HCT116 (cell line): ENCODE results near the gene ATAD3A. TPM values are rescaled to one million over a fixed set of nuclear protein-coding genes. Genes with fewer than 3 reads are reported as not detected.
A peak's percentile ranks its signal among the peaks of the same experiment; 100 is the strongest.
"Not testable (repeated sequence)": the region's sequence is repeated elsewhere in the genome, so short reads cannot be mapped to it uniquely, and the experiment has no call there.

Experiments used
- ATAC-seq: fragments of 200-7000 bp; cut with Tn5 transposase; 2 replicates; pipeline ENCODE4 v1.9.1; 2020; ENCODE audit warnings: mild to moderate bottlenecking, moderate library complexity
- BruUV-seq: library from RNA; stranded (reverse); fragments of 400-500 nt; replicated peaks from 2 replicates; lab custom pipeline; 2021; lab: Mats Ljungman, UMichigan
- CTCF ChIA-PET: fragments of 300-600 bp; sonication (Branson Sonifier 250); formaldehyde crosslinking; loops from one replicate; lab custom pipeline; 2021; ENCODE audit warnings: antibody characterized with exemption; lab: Charles Lee
- POLR2A ChIA-PET: fragments of 300-600, 350-600 bp; sonication (Branson Sonifier 250); formaldehyde crosslinking; loops from one replicate; lab custom pipeline; 2021; ENCODE audit warnings: antibody characterized with exemption; lab: Charles Lee
- RAD21 ChIA-PET, 2 experiments: fragments of 300-600 bp; sonication (Branson Sonifier 250); formaldehyde crosslinking; loops; one replicate each; lab custom pipeline; 2023; ENCODE audit warnings: low total read pairs in 2 of 2; ENCODE audit not compliant: uncharacterized antibody in 2 of 2, unreplicated experiment in 2 of 2, low non-redundant PET in 1 of 2; lab: Charles Lee
- DNase-seq: peaks from one replicate; pipeline ENCODE4 v3.0.0-alpha.2; 2010; ENCODE audit warnings: low read depth, low spot score
- H2AFZ ChIP-seq: fragments of 200-600 bp; shearing (Covaris generic), sonication (generic); 2 replicates; pipeline ENCODE4 v1.6.1; 2017; ENCODE audit warnings: low read depth, mixed run types, mixed read lengths, antibody characterized with exemption, low read length; ENCODE audit not compliant: poor library complexity, severe bottlenecking
- H3K27ac ChIP-seq: 2 replicates; pipeline ENCODE4 v1.5.1; 2012; ENCODE audit warnings: low read depth, low read length
- H3K27me3 ChIP-seq: fragments of 200-600 bp; sonication (generic); 2 replicates; pipeline ENCODE4 v1.6.1; 2016; ENCODE audit warnings: mixed run types, low read length, mixed read lengths; ENCODE audit not compliant: insufficient read depth
- H3K36me3 ChIP-seq, 2 experiments: fragments of 200-500 bp in 1 of 2; fragments of 200-600 bp in 1 of 2; sonication (Bioruptor generic) in 1 of 2; sonication (generic) in 1 of 2; 2 replicates each; pipeline versions ENCODE4 v1.5.1 to v1.6.1; 2014 to 2016; ENCODE audit warnings: low read length in 2 of 2, inconsistent platforms in 1 of 2, mixed read lengths in 1 of 2, mixed run types in 1 of 2; ENCODE audit not compliant: insufficient read depth in 2 of 2, control insufficient read depth in 1 of 2
- H3K4me1 ChIP-seq, 2 experiments: fragments of 200-600 bp in 1 of 2; sonication (generic) in 1 of 2; 2 replicates each; pipeline versions ENCODE4 v1.5.1 to v1.6.1; 2012 to 2017; ENCODE audit warnings: low read length in 2 of 2, inconsistent platforms in 1 of 2, mild to moderate bottlenecking in 1 of 2, mixed read lengths in 1 of 2, mixed run types in 1 of 2, moderate library complexity in 1 of 2; ENCODE audit not compliant: insufficient read depth in 2 of 2, control insufficient read depth in 1 of 2
- H3K4me2 ChIP-seq: fragments of 200-600 bp; sonication (generic); 2 replicates; pipeline ENCODE4 v1.6.1; 2017; ENCODE audit warnings: mixed run types, low read length, mixed read lengths
- H3K4me3 ChIP-seq, 2 experiments: fragments of 200-600 bp in 1 of 2; sonication (generic) in 1 of 2; replicated peaks in 1 of 2; 2 replicates each; pipeline ENCODE4 v1.5.1; 2011 to 2016; ENCODE audit warnings: low read length in 2 of 2, control low read depth in 1 of 2, low read depth in 1 of 2, mild to moderate bottlenecking in 1 of 2, mixed read lengths in 1 of 2, mixed run types in 1 of 2
- H3K79me2 ChIP-seq: fragments of 200-600 bp; sonication (generic); 2 replicates; pipeline ENCODE4 v1.6.1; 2017; ENCODE audit warnings: mild to moderate bottlenecking, mixed run types, low read length, moderate library complexity, mixed read lengths; ENCODE audit not compliant: insufficient read depth
- H3K9ac ChIP-seq: fragments of 200-600 bp; sonication (generic); 2 replicates; pipeline ENCODE4 v1.6.1; 2016; ENCODE audit warnings: low read length, mixed read lengths
- H3K9me2 ChIP-seq: fragments of 200-600 bp; sonication (generic), shearing (Covaris generic); 2 replicates; pipeline ENCODE4 v1.6.1; 2017; ENCODE audit warnings: mixed run types, mild to moderate bottlenecking, moderate library complexity; ENCODE audit not compliant: insufficient read depth
- H3K9me3 ChIP-seq, 2 experiments: fragments of 200-500 bp in 1 of 2; fragments of 200-600 bp in 1 of 2; sonication (Bioruptor generic) in 1 of 2; sonication (generic) in 1 of 2; 2 replicates each; pipeline ENCODE4 v1.6.1; 2014 to 2017; ENCODE audit warnings: low read length in 2 of 2, mixed read lengths in 2 of 2, inconsistent platforms in 1 of 2, low read depth in 1 of 2, mild to moderate bottlenecking in 1 of 2, mixed run types in 1 of 2, moderate library complexity in 1 of 2; ENCODE audit not compliant: control insufficient read depth in 1 of 2, insufficient read depth in 1 of 2
- H4K20me1 ChIP-seq: fragments of 200-600 bp; sonication (generic), shearing (Covaris generic); 2 replicates; pipeline ENCODE4 v1.6.1; 2017; ENCODE audit warnings: mixed run types, mild to moderate bottlenecking, moderate library complexity; ENCODE audit not compliant: insufficient read depth
- CBX3 ChIP-seq: IDR thresholded peaks from 2 replicates; pipeline ENCODE4 v1.6.1; 2012; ENCODE audit warnings: low read depth
- ELF1 ChIP-seq: IDR thresholded peaks from 2 replicates; pipeline ENCODE4 v1.6.1; 2012; ENCODE audit warnings: low read depth, borderline replicate concordance
- EZH2 ChIP-seq: fragments of 200-600 bp; sonication (generic); IDR thresholded peaks from 2 replicates; pipeline ENCODE4 v1.6.1; 2017; ENCODE audit warnings: antibody characterized with exemption, mixed run types
- JUND ChIP-seq: IDR thresholded peaks from 2 replicates; pipeline ENCODE4 v1.6.1; 2012
- POLR2AphosphoS5 ChIP-seq: IDR thresholded peaks from 2 replicates; pipeline ENCODE4 v1.6.1; 2011; ENCODE audit warnings: mild to moderate bottlenecking, low read depth, low read length, moderate library complexity
- SIN3A ChIP-seq: IDR thresholded peaks from 2 replicates; pipeline ENCODE4 v1.6.1; 2012; ENCODE audit warnings: low read depth
- TCF7L2 ChIP-seq: IDR thresholded peaks from 2 replicates; pipeline ENCODE4 v1.7.0; 2011; ENCODE audit warnings: borderline replicate concordance, inconsistent platforms; ENCODE audit not compliant: insufficient read depth, insufficient read length; ENCODE audit errors: extremely low read depth
- ZNF274 ChIP-seq: fragments of 200-500 bp; sonication (Bioruptor generic); IDR thresholded peaks from 2 replicates; pipeline ENCODE4 v1.6.1; 2014; ENCODE audit warnings: mild to moderate bottlenecking, low read depth, low read length, inconsistent platforms
- intact Hi-C: fragments of 100-400 bp; cut with micrococcal nuclease; formaldehyde crosslinking; loops from 2 replicates; pipeline ENCODE4 v1.10.0; 2022
- total RNA-seq: library from RNA; stranded (reverse); gene quantifications from one replicate; pipeline ENCODE4 v1.2.1, GENCODE V29; 2021; ENCODE audit not compliant: unreplicated experiment
- TF ChIP-seq, protein P1 (sequence below): IDR thresholded peaks from 2 replicates; pipeline ENCODE4 v1.6.1; 2011; ENCODE audit warnings: mild to moderate bottlenecking, low read length, moderate library complexity; ENCODE audit not compliant: insufficient replicate concordance; ENCODE audit errors: extremely low read depth
- TF ChIP-seq, protein P2 (sequence below): IDR thresholded peaks from 2 replicates; pipeline ENCODE4 v1.6.1; 2012

ATAD3A gene
- total RNA-seq, 1 experiment from 2014 or later = 92.3 TPM

DNA sequence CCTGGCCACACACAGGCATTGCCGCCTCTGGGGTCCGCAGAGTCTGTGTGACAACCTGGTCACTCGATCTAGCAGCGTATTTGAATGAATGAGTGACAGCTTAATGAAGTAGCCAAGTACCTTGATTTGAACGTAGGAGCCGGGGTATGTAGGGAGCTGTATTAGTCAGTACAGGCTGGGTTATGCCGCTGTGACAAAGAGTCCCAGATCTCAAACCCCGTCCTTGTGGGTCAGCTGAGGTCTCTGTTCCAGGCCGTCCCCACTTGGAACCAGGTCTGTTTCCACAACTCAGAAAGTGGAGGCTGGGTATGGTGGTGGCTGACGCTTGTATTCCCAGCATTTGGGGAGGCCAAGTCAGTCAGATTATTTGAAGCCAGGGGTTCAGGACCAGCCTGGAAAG, 20.4 kb upstream of the ATAD3A start:
- ChIA-PET RAD21 (no interaction called here), CTCF (no interaction called here), POLR2A (no interaction called here)
- H3K4me1 ChIP-seq = no peaks in the 10 kb centered on the region
- no TSS peak for BruUV-seq
- no peak overlapping the region for H3K4me3 ChIP-seq
- ATAC-seq = no peak
- H3K4me2 ChIP-seq = no peak overlapping the region
- no peaks in the 10 kb centered on the region for H4K20me1 ChIP-seq
- H3K9ac ChIP-seq = no peak overlapping the region
- TF ChIP-seq JUND (no peak), EZH2 (no peak), SIN3A (no peak), ZNF274 (no peak), ELF1 (no peak), POLR2AphosphoS5 (no peak), CBX3 (no peak), TCF7L2 (no peak)
- TF ChIP-seq, protein P1, sequence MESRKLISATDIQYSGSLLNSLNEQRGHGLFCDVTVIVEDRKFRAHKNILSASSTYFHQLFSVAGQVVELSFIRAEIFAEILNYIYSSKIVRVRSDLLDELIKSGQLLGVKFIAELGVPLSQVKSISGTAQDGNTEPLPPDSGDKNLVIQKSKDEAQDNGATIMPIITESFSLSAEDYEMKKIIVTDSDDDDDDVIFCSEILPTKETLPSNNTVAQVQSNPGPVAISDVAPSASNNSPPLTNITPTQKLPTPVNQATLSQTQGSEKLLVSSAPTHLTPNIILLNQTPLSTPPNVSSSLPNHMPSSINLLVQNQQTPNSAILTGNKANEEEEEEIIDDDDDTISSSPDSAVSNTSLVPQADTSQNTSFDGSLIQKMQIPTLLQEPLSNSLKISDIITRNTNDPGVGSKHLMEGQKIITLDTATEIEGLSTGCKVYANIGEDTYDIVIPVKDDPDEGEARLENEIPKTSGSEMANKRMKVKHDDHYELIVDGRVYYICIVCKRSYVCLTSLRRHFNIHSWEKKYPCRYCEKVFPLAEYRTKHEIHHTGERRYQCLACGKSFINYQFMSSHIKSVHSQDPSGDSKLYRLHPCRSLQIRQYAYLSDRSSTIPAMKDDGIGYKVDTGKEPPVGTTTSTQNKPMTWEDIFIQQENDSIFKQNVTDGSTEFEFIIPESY = no peak
- TF ChIP-seq, protein P2, sequence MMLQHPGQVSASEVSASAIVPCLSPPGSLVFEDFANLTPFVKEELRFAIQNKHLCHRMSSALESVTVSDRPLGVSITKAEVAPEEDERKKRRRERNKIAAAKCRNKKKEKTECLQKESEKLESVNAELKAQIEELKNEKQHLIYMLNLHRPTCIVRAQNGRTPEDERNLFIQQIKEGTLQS = no peak
- DNase-seq = no peak
- intact Hi-C loops = no loop called here
- no peak overlapping the region for H2AFZ ChIP-seq
- peaks cover 11 to 63% of the 10 kb centered on the region in 2 experiments; a peak in 3 of 4 replicates for H3K36me3 ChIP-seq
- H3K9me2 ChIP-seq = no peaks in the 10 kb centered on the region
- H3K79me2 ChIP-seq = peaks cover 11% of the 10 kb centered on the region; the same call in 1 of the 2 replicates
- H3K9me3 ChIP-seq = no peaks in the 10 kb centered on the region; a peak in 1 of 4 replicates
- H3K27ac ChIP-seq = no peak overlapping the region
- no peaks in the 10 kb centered on the region for H3K27me3 ChIP-seq

DNA sequence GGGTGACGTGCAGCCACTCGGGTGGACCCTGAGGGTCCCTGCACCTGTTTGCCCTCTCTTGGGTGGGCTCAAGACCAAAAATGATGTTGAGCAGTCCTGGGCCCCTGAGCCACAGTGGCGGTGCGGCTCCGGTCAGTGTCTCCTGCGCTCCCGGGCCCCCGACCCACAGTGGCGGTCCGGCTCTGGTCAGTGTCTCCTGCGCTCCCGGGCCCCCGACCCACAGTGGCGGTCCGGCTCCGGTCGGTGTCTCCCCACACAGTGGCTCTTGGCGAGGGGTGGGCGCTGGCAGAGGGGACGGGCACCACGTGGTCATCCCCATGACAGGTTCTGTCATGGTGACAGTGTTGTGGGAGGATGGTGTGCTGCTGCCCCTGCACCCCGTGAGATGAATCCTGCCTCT, 17.7 kb upstream of the ATAD3A start:
- H3K27ac ChIP-seq, BruUV-seq, intact Hi-C loops, H3K4me2 ChIP-seq, H3K4me1 ChIP-seq, POLR2A ChIA-PET, H3K9me3 ChIP-seq, H3K9ac ChIP-seq, RAD21 ChIA-PET, H4K20me1 ChIP-seq, CTCF ChIA-PET, H3K9me2 ChIP-seq, DNase-seq, H3K27me3 ChIP-seq, H3K4me3 ChIP-seq, H2AFZ ChIP-seq, ATAC-seq: not testable (repeated sequence)
- Histone ChIP-seq H3K36me3 (peaks cover 9 to 47% of the 10 kb centered on the region in 2 experiments; a peak in 3 of 4 replicates), H3K79me2 (peaks cover 11% of the 10 kb centered on the region; the same call in 1 of the 2 replicates)

DNA sequence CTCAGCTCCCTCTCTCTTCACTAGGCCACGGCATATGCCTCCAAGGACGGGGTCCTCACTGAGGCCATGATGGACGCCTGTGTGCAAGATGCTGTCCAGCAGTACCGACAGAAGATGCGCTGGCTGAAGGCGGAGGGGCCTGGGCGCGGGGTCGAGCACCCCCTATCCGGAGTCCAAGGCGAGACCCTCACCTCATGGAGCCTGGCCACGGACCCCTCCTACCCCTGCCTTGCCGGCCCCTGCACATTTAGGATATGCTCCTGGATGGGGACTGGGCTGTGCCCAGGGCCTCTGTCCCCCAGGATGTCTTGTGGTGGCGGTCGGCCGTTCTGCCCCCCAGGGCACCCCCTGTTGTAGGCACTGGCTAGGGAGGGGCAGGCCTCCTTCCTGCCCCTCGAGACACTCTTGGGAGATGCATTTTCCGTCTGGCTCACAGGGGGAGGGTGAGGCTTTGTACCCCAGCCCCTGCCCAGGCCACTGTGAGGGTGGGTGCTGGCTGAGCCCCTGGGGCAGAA, 16.4 kb upstream of the ATAD3A start:
- BruUV-seq, intact Hi-C loops, RAD21 ChIA-PET: not testable (repeated sequence)

More for the DNA sequence above, 16.4 kb upstream of the ATAD3A start:
- H3K27ac ChIP-seq, H3K4me1 ChIP-seq, DNase-seq, H3K9me3 ChIP-seq, H4K20me1 ChIP-seq, CTCF ChIA-PET, H3K9ac ChIP-seq, H3K4me2 ChIP-seq, H3K9me2 ChIP-seq, H3K27me3 ChIP-seq, POLR2A ChIA-PET, H2AFZ ChIP-seq, H3K4me3 ChIP-seq: not testable (repeated sequence)
- peaks cover 11% of the 10 kb centered on the region; the same call in 1 of the 2 replicates for H3K79me2 ChIP-seq
- H3K36me3 ChIP-seq = peaks cover 5 to 35% of the 10 kb centered on the region in 2 experiments; a peak in 3 of 4 replicates
- ATAC-seq = peak; percentile 2; the same call in 1 of the 2 replicates
